GM18861 (cell line): ENCODE measurements around the gene MSI2.

ENCODE experiments used
- ATAC-seq: cut with Tn5 transposase; IDR thresholded peaks from one replicate; pipeline ENCODE4 v1.9.1; 2021; ENCODE audit not compliant: unreplicated experiment

Gene MSI2

GRCh38 chr17:57544834-57545463 is 288.6 kb downstream of the MSI2 start:
- ATAC-seq: no peak

- no peak for ATAC-seq
These were observed 289.5 kb downstream of the MSI2 start for GRCh38 chr17:57545731-57546342.

- no peak for ATAC-seq
These were observed 292.4 kb downstream of the MSI2 start for GRCh38 chr17:57548421-57549410.

- no peak for ATAC-seq
These were observed 293.1 kb downstream of the MSI2 start for GRCh38 chr17:57549468-57549867.

- ATAC-seq: no peak
These were observed 293.7 kb downstream of the MSI2 start for GRCh38 chr17:57550016-57550415.

GRCh38 chr17:57550668-57551315 is 294.5 kb downstream of the MSI2 start:
- no peak for ATAC-seq

GRCh38 chr17:57551321-57552079 is 295.2 kb downstream of the MSI2 start:
- ATAC-seq: no peak

GRCh38 chr17:57552114-57552624 is 295.8 kb downstream of the MSI2 start:
- ATAC-seq: no peak

GRCh38 chr17:57553526-57553925 is 297.2 kb downstream of the MSI2 start:
- ATAC-seq: no peak

GRCh38 chr17:57553991-57554825 is 297.9 kb downstream of the MSI2 start:
- ATAC-seq: no peak

- no peak for ATAC-seq
These were observed 298.7 kb downstream of the MSI2 start for GRCh38 chr17:57554826-57555635.

GRCh38 chr17:57555636-57556175 is 299.4 kb downstream of the MSI2 start:
- ATAC-seq: no peak

GRCh38 chr17:57556320-57556719 is 300.0 kb downstream of the MSI2 start:
- ATAC-seq: no peak

- ATAC-seq: no peak
These were observed 300.7 kb downstream of the MSI2 start for GRCh38 chr17:57556977-57557376.

- no peak for ATAC-seq
These were observed 301.1 kb downstream of the MSI2 start for GRCh38 chr17:57557416-57557815.

GRCh38 chr17:57557834-57558681 is 301.7 kb downstream of the MSI2 start:
- ATAC-seq: no peak

GRCh38 chr17:57559226-57559625 is 302.9 kb downstream of the MSI2 start:
- no peak for ATAC-seq
